Left colon (tissue), 2 donors: ENCODE measurements around the gene FOXJ3. TPM values are rescaled to one million over a fixed set of nuclear protein-coding genes. Genes with fewer than 3 reads are reported as not detected.
A peak's percentile ranks its signal among the peaks of the same experiment; 100 is the strongest.

Experiments used
- ATAC-seq: fragments of 200-7000 bp; cut with Tn5 transposase; one replicate; pipeline ENCODE4 v1.9.1; 2020; ENCODE audit warnings: mild to moderate bottlenecking, moderate library complexity
- DNase-seq, 2 donors: peaks; one replicate each; pipeline ENCODE4 v3.0.0-alpha.2; 2020
- intact Hi-C, 2 donors: fragments of 100-400 bp; cut with DNase I in 1 of 2; cut with micrococcal nuclease in 1 of 2; formaldehyde crosslinking; loops; one replicate each; pipeline versions ENCODE4 v1.11.2 to v1.14.0; 2022; cut with DNase I, micrococcal nuclease
- total RNA-seq, 2 donors: library from RNA; stranded (reverse); fragmentation: NEBNext Ultra II Directional; extraction: Animal tissue kit (Norgen Biotek cat#: 25700); gene quantifications; one replicate each; pipeline ENCODE4 v1.2.1, GENCODE V29; 2021
- donor health status: DM: no; HTN: no; CAD: no.
- donor health status: DM: yes; HTN: yes; CAD: no.

Gene FOXJ3
- total RNA-seq, 2 donors from 2014 or later: 45.3 to 58.9 TPM

DNA sequence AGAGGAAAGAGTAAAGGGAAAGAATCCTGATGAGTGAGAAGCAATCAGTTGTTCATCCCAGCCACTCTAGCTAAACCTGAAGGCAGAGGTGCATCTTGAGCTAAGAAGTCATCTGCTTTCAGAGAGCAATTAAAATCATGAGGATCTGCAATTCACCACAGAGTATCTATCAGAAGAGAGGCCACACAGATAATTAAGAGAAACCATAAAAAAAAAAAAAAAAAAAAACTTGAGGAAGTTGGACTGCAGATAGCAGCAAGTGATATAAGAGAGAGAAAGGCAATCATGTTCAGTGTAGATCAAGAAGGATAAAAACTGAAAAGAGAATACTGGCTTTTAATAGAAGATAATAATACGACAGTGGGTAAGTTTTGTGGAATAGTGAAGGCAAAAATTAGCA lies 17.7 kb downstream of the FOXJ3 start:
- intact Hi-C loops: no loop called here
- peak; percentile 18 for ATAC-seq
- DNase-seq: no peak

DNA sequence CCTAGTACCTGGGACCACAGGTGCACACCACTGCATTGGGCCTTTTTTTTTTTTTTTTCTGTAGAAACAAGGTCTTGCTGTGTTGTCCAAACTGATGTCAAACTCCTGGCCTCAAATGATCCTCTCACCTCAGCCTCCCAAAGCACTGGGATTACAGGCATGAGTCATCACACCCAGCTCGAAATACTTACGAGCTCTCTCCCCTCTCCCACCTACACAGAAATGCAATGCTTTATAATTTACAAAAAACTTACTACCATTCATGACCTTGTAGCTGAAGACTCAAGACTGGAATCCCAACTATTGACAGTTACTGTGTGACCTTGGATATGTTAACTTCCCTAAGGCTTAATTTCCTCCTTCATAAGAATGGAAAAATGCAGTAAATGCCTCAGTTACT lies 18.7 kb downstream of the FOXJ3 start:
- intact Hi-C loops: no loop called here
- ATAC-seq: no peak

DNA sequence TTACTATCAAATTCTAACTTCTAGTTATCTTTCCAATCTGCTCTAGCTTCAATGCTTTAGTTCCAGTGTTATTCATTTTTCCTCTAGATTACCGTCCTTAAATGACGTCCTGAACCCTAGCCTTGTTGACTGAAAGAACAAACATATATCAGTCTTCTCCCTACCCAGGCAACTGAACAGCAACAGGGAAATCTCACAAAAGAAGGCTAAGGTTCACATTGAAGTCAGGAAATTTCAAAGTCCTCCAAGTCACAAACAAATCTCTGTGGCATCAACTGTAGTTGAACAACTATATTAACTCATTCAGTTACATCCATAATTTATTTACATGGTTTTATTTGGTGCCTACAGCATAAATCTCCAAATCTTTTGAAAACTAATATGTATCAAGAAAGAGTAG lies 19.5 kb downstream of the FOXJ3 start:
- no peak for DNase-seq
- peak; percentile 79 for ATAC-seq
- intact Hi-C loops: no loop called here

More for the DNA sequence above, 18.7 kb downstream of the FOXJ3 start:
- DNase-seq: no peak

DNA sequence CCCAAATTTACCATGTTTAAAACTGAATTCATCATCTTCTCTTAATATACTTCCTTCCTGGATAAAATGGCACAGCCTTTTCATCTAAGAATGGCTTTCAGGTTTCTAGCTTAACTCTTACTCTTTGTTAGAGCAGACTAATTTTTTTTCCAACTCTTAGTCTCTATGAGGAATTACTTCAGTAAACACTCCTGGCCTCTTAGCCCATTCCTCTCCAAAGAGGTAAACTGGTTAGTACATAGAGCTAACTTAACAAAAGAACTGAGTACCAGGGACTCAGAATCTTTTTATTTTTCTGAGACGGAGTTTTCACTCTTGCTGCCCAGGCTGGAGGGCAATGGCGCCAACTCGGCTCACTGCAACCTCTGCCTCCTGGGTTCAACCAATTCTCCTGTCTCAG lies 21.1 kb downstream of the FOXJ3 start:
- intact Hi-C loops: no loop called here
- DNase-seq (no peak), ATAC-seq (no peak)

DNA sequence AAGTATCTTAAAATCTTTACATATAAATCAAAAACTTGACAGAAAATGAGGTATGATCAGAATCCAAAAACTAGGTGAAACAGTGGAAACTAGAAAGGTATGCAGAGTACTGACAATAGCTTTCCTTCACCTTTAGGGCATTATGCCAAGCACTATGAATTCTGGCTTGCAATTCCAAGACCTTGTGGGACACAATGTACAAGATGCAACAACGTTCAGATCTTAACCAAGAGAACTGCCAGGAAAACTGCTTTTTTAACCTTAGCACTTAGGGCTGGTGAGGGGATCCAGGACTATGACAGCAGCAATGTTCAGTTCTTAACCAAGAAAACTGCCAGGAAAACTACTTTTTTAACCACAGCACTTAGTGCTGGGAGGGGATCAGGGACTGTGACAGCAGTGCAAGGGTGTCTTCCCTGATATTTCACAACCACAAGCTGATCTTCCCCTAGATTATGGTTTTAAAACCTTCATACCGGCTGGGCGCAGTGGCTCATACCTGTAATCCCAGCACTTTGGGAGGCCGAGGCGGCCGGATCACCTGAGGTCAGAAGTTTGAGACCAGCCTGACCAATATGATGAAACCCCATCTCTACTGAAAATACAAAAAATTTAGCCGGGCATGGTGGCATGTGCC lies 22.3 kb downstream of the FOXJ3 start:
- intact Hi-C loops: no loop called here
- no peak for DNase-seq
- ATAC-seq: no peak

DNA sequence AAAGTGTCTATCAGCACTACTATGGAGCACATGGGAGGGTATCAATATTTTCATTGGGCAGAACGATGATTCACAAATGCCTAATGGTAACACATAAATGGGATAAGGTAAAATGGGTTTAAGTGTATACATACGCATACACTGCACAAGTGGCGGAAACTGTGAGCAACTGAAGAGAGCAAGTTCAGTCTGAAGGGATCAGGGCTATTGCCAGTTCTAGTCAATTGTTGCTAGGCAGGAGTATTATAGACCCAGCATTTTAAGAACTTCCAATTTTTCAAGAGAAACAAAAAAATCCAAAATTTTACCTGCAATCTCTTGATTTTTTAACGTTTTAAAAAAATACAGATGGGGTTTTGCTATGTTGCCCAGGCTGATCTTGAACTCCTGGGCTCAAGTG lies 23.1 kb downstream of the FOXJ3 start:
- intact Hi-C loops: no loop called here
- DNase-seq (no peak), ATAC-seq (no peak)

DNA sequence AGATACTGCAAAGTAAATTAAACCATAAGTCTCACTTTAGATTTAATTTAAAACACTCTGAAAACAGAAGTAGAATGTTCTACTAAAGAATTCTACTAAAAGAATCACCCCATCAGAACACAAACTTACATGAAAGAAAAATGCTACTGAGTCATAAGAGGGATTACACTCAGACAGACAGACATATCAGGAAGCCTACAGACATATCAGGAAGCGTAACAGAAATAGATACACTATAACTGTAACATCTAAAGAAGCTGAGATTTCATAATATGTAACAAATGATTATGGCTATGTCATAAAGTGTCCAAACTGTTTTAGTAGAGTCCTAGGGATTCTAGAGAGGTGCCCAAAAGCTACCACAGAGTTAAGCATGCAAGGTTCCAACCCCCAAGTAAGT lies 23.9 kb downstream of the FOXJ3 start:
- intact Hi-C loops: no loop called here

DNA sequence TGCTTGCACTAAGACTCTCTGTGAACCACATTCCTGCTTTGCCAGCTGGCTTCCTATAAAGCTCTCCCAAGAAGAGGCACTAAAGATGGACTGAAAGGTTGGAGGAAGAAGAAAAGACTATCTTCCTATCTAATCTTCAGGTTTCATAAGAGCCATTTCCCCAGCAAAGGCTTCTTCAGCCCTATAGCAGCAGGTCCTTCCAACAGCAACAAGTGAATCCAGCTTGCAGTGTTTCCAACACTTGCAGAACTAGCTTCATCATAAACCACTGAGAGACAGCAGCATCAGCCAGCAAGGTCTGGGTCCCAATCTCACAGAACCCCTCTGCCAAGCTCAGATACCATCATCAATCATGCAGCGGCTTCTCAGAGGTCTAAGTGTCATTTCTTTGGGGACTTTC lies 28.1 kb downstream of the FOXJ3 start:
- no peak for ATAC-seq
- intact Hi-C loops: no loop called here

More for the DNA sequence above, 23.9 kb downstream of the FOXJ3 start:
- ATAC-seq (no peak), DNase-seq (no peak)

DNA sequence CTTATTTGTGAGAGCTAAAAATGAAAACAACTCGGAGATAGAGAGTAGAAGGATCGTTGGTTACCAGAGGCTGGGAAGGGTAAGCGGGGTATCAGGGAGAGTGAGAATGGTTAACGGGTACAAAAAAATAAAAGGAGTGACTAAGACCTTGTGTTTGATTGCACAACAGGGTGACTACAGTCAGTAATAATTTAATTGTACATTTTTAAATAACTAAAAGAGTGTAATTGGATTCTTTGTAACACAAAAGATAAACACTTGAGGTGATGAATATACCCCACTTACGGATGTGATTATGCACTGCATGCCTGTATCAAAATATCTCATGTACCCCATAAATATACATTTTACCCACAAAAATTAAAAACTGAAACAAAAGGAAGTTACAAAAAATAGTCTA lies 29.4 kb downstream of the FOXJ3 start:
- intact Hi-C loops: no loop called here
- DNase-seq (no peak), ATAC-seq (no peak)

More for the DNA sequence above, 28.1 kb downstream of the FOXJ3 start:
- DNase-seq: no peak

DNA sequence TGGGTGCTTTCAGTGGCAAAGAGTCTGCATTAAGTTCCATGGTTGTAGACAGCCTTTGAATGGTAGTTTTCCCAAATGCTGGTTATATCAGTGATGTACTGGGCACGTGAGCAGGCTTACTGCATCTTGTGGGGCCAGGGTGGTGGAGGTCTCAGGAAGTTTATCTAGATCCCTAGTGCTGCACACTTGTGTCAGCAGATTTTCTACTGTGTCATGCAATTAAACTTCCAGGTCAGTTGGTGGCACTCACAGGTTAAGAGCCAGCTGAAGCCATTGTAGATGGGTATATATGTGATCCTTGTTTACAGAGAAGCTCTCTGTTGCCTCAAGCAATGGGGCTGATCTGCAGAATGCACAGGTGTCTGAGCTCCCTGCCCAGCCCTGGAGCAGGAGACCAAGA lies 33.0 kb downstream of the FOXJ3 start:
- DNase-seq (no peak), ATAC-seq (no peak)
- intact Hi-C loops: no loop called here

DNA sequence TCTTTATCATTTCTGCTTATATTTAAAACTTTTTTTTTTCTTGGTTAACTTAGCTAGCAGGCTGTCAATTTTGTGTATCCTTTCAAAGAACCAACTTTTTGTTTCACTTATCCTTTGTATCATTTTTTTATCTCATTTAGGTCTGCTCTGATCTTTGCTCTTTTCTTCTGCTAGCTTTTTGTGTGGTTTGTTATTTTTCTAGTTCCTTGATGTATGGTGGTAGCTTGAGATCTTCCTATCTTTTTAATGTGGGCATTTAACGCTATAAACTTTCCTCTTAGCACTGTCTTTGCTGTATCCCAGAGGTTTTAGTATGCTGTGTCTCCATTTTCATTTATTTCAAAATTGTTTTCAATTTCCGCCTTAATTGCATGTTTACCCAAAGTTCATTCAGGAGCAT lies 36.5 kb downstream of the FOXJ3 start:
- DNase-seq (no peak), ATAC-seq (no peak)
- intact Hi-C loops: no loop called here

DNA sequence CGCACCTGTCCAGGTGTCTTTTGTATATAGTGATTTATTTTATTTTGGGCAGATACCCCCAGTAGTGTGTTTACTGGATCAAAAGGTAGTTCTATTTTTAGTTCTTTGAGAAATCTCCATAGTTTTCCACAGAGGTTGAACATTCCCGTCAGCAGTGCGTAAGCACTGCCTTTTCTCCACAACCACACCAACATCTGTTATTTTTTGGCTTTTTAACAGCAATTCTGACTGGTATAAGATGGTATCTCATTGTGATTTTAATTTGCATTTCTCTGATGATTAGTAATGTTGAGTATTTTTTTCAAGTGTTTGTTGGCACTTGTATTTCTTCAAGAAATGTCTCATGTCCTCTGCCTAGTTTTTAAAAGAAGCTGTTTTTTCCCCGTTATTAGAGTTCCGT lies 39.2 kb downstream of the FOXJ3 start:
- intact Hi-C loops: no loop called here
- ATAC-seq (no peak), DNase-seq (no peak)

DNA sequence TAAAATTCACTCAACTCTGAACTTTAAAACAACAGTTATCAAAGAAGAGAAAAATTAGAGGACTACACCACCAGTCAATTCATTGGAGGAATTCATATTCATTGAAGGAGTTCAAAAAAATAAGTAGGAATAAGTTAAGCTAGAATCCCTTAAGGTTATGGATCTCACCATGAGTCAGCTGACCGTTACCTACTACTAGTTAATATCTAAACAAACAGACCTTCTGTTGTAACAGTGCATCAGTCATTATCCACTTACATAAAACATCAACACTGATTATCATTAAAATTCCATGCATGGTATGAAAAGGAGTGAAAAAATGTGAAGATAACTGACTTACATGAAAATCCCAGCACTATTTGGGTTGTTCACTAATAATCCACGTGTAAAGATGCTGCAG lies 44.9 kb downstream of the FOXJ3 start:
- ATAC-seq (no peak), DNase-seq (no peak)
- intact Hi-C loops: no loop called here

DNA sequence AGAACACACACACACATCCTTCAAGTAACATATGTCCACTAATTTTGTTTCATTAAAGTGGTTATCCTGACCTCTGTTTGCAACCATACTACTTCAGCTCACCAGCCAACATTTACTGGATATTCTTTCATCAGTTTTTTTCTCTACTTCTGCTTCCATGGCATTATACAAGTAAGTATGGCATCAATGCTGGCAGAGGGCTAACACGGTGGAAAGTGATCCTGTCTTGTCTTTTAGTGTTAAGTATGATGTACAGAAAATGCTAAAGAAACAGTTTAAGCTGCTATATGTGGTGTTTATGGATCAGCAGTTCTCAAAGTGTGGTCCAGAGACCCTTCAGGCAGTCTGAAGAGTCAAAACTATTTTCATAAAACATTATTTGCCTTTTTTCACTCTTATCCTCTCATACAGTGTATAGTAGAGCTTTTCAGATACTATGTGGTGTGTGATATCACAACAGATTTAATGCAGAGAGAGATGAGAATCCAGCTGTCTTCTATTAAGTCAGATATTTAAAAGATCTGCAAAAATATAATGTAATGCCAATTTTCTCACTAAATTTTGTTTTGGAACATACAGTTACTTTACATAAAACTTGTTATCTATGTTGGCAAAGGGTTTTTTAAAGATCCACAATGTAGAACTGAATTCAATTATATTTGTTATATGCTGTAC lies 46.6 kb downstream of the FOXJ3 start:
- DNase-seq (no peak), ATAC-seq (no peak)
- intact Hi-C loops: no loop called here

DNA sequence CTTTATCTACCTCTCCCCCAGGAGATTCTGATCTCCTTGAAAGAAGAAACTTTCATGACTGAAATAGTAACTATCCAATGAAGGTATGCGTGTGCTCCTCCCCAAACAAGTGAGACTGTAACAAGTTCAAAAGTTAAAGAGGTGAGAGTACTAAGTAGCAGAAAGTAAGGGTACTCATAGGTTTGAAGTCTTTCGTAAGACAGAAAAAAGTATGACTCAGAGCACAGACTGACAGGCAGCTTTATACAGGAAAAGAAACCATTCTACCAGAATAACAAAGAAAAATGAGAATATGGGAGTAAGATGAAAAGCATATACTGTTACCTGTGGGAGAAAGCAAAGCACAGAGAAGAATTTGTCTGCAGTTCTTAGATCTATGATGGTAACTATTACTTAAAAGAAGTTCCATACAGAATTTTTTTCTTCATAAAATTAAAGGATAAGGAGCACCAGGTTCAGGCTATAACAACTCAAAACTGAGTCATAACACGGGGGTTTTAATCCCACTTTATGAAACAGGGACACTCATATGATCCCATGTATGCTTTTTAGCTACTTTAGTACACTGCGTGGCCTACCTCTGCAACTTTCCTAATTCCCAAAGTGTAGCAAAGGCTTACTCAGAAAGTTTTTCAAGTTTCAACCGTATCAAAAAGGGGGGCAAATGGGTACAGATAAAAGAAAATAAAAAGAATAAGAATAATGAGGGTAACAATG lies 52.0 kb downstream of the FOXJ3 start:
- no peak for ATAC-seq

DNA sequence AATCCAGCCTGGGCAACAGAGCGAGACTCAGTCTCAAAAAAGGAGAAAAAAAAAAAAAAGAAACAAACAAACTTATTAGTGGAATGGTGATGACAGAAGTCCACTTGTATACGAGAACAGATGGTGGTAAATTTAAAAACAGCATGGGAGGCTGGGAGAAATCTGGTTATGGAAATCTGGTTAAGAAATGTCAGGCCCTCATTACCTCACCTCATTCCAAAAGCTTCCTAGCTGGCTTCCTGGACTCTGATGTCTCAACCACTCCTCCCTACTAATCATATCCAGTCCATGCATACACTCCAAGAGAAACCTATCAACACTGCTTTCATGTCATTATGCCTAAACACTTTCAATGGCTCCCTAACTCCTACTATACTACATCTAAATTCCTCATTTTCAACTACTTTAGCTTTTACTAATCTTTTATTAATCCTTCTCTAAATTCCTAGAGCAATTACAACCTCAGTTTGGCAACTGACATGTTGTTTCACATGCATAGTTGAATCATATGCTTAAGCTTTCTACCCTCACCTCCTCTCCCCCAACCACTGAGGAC lies 52.9 kb downstream of the FOXJ3 start:
- intact Hi-C loops: no loop called here
- no peak for DNase-seq
- ATAC-seq: no peak

More for the DNA sequence above, 52.0 kb downstream of the FOXJ3 start:
- intact Hi-C loops: no loop called here
- DNase-seq: no peak

DNA sequence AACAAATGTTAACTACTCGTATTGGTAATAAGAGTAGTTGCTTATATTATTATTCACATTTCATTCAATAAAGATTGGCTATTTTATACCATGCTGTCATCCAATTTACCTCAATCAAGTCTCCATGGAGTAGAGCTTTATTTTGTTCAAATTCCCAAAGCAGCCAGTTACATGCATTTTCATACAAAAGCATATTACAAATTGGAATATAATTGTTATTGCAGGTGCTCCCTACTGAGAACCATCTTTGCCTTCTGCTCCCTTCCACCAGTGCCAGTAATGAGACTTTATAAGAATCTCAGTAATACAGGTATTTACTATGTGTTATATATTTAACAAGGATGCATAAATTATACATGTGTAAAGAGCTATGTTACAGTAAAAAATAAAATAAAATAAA lies 54.2 kb downstream of the FOXJ3 start:
- no peak for ATAC-seq
- no peak for DNase-seq
- intact Hi-C loops: no loop called here

DNA sequence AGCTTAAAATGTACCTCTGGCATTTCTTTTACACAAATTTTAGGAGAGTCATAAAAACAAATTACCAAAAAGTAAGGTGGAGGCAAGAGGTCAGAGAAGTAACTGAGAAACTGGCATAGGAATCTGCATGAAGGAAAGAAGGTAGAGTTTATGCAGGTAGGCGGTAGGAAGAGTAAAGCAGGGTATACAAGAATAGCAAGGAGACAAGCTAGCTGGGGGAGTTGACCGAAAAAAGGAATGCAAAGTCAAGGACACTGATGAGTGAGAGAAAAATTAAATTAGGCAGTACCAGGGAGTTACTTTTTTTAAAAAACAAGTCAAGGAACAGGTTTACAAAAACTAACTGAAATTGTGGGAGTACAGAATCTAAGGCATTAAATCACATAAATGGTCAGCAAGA lies 56.0 kb downstream of the FOXJ3 start:
- ATAC-seq (no peak), DNase-seq (no peak)
- intact Hi-C loops: no loop called here

DNA sequence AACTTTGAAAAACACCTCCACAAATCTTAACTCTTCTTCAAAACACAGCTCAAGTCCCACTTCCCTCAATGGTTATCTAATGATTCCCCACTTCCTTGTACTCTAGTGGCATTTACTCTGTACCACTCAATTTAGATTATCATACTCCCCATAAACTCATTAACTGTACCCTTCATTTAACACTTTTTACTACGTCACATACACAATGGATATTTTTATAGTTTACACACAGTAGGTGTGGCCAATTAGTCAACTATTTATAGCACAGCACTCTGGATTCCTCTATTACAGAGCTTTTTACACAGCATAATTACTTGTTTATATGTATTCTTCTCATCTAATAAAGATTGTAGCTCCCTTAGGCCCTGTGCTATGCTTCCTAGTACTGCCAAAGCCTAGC lies 62.1 kb downstream of the FOXJ3 start:
- ATAC-seq: peak; percentile 85
- DNase-seq: no peak
- intact Hi-C loops: no loop called here

DNA sequence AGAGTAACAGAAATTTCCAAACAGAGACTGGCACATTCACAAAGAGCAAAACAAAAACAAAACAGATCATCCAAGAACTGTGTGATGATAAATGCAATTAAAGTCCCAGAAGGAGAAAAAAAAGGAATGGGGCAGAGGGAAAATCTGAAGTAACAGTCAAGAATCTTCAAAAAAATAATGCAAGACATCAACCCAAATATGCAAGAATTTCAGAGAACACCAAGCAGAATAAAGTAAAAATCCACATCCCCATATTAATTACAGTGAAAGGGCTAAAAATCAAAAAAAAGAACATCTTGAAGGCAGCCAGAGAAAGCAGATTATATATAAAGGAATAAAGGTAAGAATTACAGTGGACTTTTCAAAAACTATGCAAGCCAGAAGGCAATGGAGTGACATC lies 67.1 kb downstream of the FOXJ3 start:
- no peak for ATAC-seq
- intact Hi-C loops: no loop called here
- no peak for DNase-seq
